Keratinocyte (primary cell): ENCODE results near the gene OTOG. TPM values are rescaled to one million over a fixed set of nuclear protein-coding genes. Genes with fewer than 3 reads are reported as not detected.

Experiments used
- DNase-seq: peaks from one replicate; pipeline ENCODE4 v3.0.0-alpha.2; 2011; ENCODE audit warnings: low read depth, missing footprints, low spot score
- FAIRE-seq: peaks from 2 replicates; lab custom pipeline; 2011; peaks lifted over from hg19 to GRCh38; lab: Jason Lieb, UNC
- H2AFZ ChIP-seq: 2 replicates; pipeline ENCODE4 v1.6.0; 2012; ENCODE audit warnings: low read length, control low read depth, inconsistent platforms; ENCODE audit not compliant: control insufficient read depth
- H3K27ac ChIP-seq: 2 replicates; pipeline ENCODE4 v1.5.1; 2011; ENCODE audit warnings: low read length; ENCODE audit not compliant: control insufficient read depth, insufficient read depth
- H3K27me3 ChIP-seq: 3 replicates; pipeline ENCODE4 v1.6.0; 2011; ENCODE audit warnings: low read length; ENCODE audit not compliant: control insufficient read depth, insufficient read depth; ENCODE audit errors: extremely low read depth
- H3K36me3 ChIP-seq, 2 experiments: 2 replicates in 1 of 2; 3 replicates in 1 of 2; pipeline ENCODE4 v1.5.1; 2011; ENCODE audit warnings: low read length in 2 of 2, mild to moderate bottlenecking in 1 of 2; ENCODE audit not compliant: control insufficient read depth in 2 of 2, insufficient read depth in 2 of 2; ENCODE audit errors: extremely low read depth in 1 of 2
- H3K4me1 ChIP-seq: 3 replicates; pipeline ENCODE4 v1.5.1; 2011; ENCODE audit warnings: low read length; ENCODE audit not compliant: control insufficient read depth, insufficient read depth; ENCODE audit errors: extremely low read depth
- H3K4me2 ChIP-seq: 3 replicates; pipeline ENCODE4 v1.6.0; 2011; ENCODE audit warnings: low read depth, low read length; ENCODE audit not compliant: control insufficient read depth, insufficient read depth; ENCODE audit errors: extremely low read depth
- H3K4me3 ChIP-seq, 3 experiments: fragments of 200-600 bp in 1 of 3; sonication (generic) in 1 of 3; 2 replicates in 2 of 3; 3 replicates in 1 of 3; pipeline ENCODE4 v1.5.1; 2011 to 2016; ENCODE audit warnings: low read length in 3 of 3, mild to moderate bottlenecking in 3 of 3, control low read depth in 2 of 3, inconsistent platforms in 1 of 3, low read depth in 1 of 3, mixed read lengths in 1 of 3, mixed run types in 1 of 3, moderate library complexity in 1 of 3; ENCODE audit not compliant: control insufficient read depth in 2 of 3, insufficient read depth in 2 of 3; ENCODE audit errors: extremely low read depth in 1 of 3
- H3K79me2 ChIP-seq: 2 replicates; pipeline ENCODE4 v1.6.0; 2012; ENCODE audit warnings: low read length; ENCODE audit not compliant: control insufficient read depth, insufficient read depth
- H3K9ac ChIP-seq: 3 replicates; pipeline ENCODE4 v1.6.0; 2011; ENCODE audit warnings: low read length; ENCODE audit not compliant: control insufficient read depth, insufficient read depth; ENCODE audit errors: extremely low read depth
- H3K9me1 ChIP-seq: 3 replicates; pipeline ENCODE4 v1.6.0; 2011; ENCODE audit warnings: low read length; ENCODE audit not compliant: control insufficient read depth, insufficient read depth; ENCODE audit errors: extremely low read depth
- H3K9me3 ChIP-seq: 2 replicates; pipeline ENCODE4 v1.5.1; 2012; ENCODE audit warnings: low read depth, low read length; ENCODE audit not compliant: control insufficient read depth
- H4K20me1 ChIP-seq: 3 replicates; pipeline ENCODE4 v1.6.0; 2011; ENCODE audit warnings: low read length; ENCODE audit not compliant: control insufficient read depth, insufficient read depth; ENCODE audit errors: extremely low read depth
- CTCF ChIP-seq, 3 experiments: IDR thresholded peaks in 1 of 3; conservative IDR thresholded peaks in 1 of 3; optimal IDR thresholded peaks in 1 of 3; 2 replicates in 2 of 3; 3 replicates in 1 of 3; pipeline versions ENCODE3 to v1.5.1; 2011; ENCODE audit warnings: low read length in 3 of 3, mild to moderate bottlenecking in 3 of 3, moderate library complexity in 2 of 3, control low read depth in 1 of 3, inconsistent platforms in 1 of 3; ENCODE audit not compliant: insufficient read depth in 2 of 3; ENCODE audit errors: extremely low read depth in 1 of 3
- EZH2 ChIP-seq: IDR thresholded peaks from one replicate; pipeline ENCODE4 v1.6.1; 2012; ENCODE audit warnings: inconsistent platforms, mild to moderate bottlenecking, low read length, moderate library complexity
- dilution Hi-C: fragments of 300-500 bp; cut with MboI; formaldehyde crosslinking; loops from one replicate; pipeline ENCODE4 v1.7.0; 2020; ENCODE audit warnings: low sequenced_read_pairs; ENCODE audit not compliant: extremely low pct_ligation_motif_present
- polyA plus RNA-seq, 5 experiments: library from polyadenylated mRNA; depleted of rRNA in 3 of 5; stranded (reverse) in 3 of 5; stranded (forward) in 1 of 5; unstranded in 1 of 5; fragments of >200 nt; gene quantifications; 1 replicate in 1 of 5; 2 replicates in 3 of 5; 3 replicates in 1 of 5; pipeline versions ENCODE4 v1.2.1 to v1.2.3, GENCODE V29; 2011 to 2012; ENCODE audit warnings: missing spikeins in 2 of 5, low read depth in 1 of 5, low replicate concordance in 1 of 5

OTOG gene
- polyA plus RNA-seq, 1 donor (not counting 4 experiments of a cell fraction or from before 2014, with no cell fraction given): not detected

- no peak for DNase-seq
- no peaks in the 10 kb centered on the region for H3K9me1 ChIP-seq
- no peak for FAIRE-seq
- H3K4me3 ChIP-seq: no peak overlapping the region
- no peaks in the 10 kb centered on the region for H3K79me2 ChIP-seq
- no peak overlapping the region for H3K9ac ChIP-seq
- no peak overlapping the region for H2AFZ ChIP-seq
- peaks cover 32% of the 10 kb centered on the region for H3K27me3 ChIP-seq
- dilution Hi-C loops: no loop called here
- H3K4me2 ChIP-seq: no peak overlapping the region
- TF ChIP-seq EZH2 (no peak), CTCF (optimal IDR thresholded peaks at IDR 0.05 in 1 of 3, IDR thresholded peaks at IDR 0.05 in 1 of 3, conservative IDR thresholded peaks at IDR 0.05 in 1 of 3; ENCODE audit: extremely low read depth in 1 of 3, insufficient read depth in 2 of 3, low read length in 3 of 3) (no peak)
- no peaks in the 10 kb centered on the region for H3K36me3 ChIP-seq
- H3K9me3 ChIP-seq: no peaks in the 10 kb centered on the region
- H4K20me1 ChIP-seq: no peaks in the 10 kb centered on the region
- H3K4me1 ChIP-seq: no peaks in the 10 kb centered on the region
- no peak overlapping the region for H3K27ac ChIP-seq
Measured at GRCh38 chr11:17588721-17589120, 41.7 kb downstream of the OTOG start.

- H3K9ac ChIP-seq: no peak overlapping the region
- H2AFZ ChIP-seq: no peak overlapping the region
- H4K20me1 ChIP-seq: no peaks in the 10 kb centered on the region
- H3K4me2 ChIP-seq: no peak overlapping the region
- FAIRE-seq (no peak), DNase-seq (no peak)
- no peaks in the 10 kb centered on the region for H3K9me1 ChIP-seq
- no peak overlapping the region for H3K4me3 ChIP-seq
- H3K79me2 ChIP-seq: no peaks in the 10 kb centered on the region
- dilution Hi-C loops: no loop called here
- H3K9me3 ChIP-seq: no peaks in the 10 kb centered on the region
- TF ChIP-seq CTCF (optimal IDR thresholded peaks at IDR 0.05 in 1 of 3, IDR thresholded peaks at IDR 0.05 in 1 of 3, conservative IDR thresholded peaks at IDR 0.05 in 1 of 3; ENCODE audit: extremely low read depth in 1 of 3, insufficient read depth in 2 of 3, low read length in 3 of 3): no peak
- no peak for TF ChIP-seq EZH2
- no peak overlapping the region for H3K27ac ChIP-seq
- peaks cover 32% of the 10 kb centered on the region for H3K27me3 ChIP-seq
- no peaks in the 10 kb centered on the region for H3K4me1 ChIP-seq
- no peaks in the 10 kb centered on the region for H3K36me3 ChIP-seq
Measured at GRCh38 chr11:17590463-17590862, 43.4 kb downstream of the OTOG start.
